ENCODE measurements around the gene KLK8. TPM values are rescaled to one million over a fixed set of nuclear protein-coding genes. Genes with fewer than 3 reads are reported as not detected.
"Not testable (repeated sequence)": the region's sequence is repeated elsewhere in the genome, so short reads cannot be mapped to it uniquely, and the experiment has no call there.

KLK8 gene
- total RNA-seq, 1 donor from 2014 or later: 1.3 TPM

DNA sequence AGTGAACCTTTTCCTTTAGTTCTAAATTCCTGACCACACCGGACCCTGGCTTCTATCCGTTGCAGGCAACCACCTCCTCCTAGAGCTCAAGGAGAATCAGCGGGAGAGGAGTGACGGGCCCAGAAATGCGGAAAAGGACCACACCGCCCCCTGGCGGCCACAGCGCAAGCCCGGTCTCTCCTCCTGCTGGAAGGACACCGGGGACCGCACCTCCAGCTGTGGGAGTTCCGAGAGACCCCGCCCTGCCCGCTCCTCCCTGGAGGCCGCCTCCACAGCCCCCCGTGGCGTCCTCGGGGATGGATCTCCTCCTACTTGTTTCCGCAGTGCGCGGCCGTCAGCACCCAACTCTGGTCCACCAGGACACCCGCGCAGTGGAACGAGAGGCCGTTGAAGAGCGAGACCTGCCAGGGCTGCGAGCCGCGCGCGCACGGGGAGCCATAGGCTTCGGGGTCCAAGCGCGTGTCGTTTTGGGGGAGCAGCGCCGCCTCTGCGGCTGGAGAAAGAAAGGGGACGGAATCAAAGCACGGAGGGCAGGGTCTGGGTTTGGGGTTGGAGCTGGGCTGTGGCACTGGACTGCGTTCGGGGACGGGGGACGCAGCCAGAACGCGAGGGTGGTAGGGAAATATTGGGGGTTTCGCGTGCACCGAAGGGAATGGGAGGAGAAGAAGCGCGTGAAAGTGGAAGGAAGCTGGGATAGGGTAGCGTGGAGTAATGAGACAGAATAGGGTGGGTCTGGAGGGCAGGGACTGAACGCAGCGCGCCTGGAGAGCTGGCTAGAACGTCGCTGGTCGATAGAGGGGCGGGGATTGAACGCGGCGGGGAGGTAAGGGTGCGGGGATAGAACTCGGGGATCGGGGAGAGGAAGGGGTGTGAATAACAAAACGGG, 15.6 kb upstream of the KLK8 start:
- DNase-seq: peak; percentile 62

DNA sequence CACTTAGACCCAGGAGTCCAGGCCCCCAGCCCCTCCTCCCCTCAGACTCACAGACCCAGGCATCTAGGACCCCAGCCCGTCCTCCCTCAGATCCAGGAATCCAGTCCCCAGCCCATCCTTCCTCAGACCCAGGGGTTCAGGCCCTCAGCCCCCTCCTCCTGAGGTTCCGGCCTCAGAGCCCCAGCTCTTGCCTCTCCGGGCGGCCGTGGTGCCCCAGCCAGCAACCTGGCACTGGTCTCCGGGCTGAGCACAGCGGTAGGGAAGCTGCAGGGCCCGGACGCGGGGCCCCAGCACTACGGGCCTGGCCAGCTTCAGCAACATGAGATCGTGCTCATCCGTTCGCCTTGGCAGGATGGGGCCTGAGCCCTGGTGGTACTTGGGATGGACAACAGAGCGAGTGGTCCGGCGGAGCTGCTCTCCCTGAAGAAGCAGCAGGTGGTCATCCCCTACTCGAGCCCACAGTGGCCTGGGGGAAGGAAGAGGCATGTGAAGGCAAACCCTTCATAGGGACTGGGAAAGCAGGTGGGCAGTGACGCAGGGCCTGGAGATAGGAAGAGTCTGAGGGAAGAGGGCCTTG, 14.4 kb upstream of the KLK8 start:
- DNase-seq: no peak

DNA sequence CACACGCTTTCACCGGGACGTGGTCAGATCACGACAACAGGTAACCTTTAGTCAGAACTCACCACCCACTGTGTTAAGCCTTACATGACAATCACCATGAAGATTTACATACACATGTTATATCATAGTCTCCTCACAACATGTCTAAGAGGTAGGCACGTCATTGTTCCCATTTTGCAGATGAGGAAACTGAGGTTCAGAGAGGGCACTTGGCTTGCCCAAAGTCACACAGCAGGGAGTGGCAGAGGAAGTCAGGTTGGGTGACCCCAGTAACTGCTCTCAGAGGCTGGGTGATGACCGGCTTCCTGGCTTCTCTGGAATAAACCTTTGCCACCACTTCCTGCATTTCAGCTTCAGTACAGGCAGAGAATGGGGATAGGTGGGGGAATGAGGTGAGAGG, 12.8 kb upstream of the KLK8 start:
- no peak for DNase-seq

DNA sequence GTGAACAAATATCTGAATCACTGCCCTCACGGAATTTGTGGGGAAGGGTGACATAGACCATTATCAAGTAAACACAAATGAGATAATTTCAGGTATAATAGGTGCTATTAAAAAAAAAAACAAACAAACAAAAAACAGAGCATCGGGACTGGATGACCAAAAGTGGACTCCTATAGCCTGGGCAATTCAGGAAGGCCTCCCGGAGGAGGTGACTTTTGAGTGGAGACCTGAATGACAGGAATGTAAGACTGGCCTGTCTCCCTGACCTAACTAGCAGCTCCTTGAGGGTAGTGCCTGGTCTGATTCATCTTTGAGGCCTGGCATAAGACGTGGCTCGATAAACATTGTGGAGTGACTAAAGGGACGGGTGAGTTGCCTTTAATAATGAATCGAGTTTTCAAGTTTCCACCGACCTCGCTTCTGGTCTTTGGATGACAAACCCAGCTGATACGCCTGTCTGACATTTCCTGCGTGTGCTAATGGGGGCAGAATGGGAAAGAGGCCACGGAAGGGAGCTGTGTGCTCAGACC, 11.3 kb upstream of the KLK8 start:
- DNase-seq: no peak

DNA sequence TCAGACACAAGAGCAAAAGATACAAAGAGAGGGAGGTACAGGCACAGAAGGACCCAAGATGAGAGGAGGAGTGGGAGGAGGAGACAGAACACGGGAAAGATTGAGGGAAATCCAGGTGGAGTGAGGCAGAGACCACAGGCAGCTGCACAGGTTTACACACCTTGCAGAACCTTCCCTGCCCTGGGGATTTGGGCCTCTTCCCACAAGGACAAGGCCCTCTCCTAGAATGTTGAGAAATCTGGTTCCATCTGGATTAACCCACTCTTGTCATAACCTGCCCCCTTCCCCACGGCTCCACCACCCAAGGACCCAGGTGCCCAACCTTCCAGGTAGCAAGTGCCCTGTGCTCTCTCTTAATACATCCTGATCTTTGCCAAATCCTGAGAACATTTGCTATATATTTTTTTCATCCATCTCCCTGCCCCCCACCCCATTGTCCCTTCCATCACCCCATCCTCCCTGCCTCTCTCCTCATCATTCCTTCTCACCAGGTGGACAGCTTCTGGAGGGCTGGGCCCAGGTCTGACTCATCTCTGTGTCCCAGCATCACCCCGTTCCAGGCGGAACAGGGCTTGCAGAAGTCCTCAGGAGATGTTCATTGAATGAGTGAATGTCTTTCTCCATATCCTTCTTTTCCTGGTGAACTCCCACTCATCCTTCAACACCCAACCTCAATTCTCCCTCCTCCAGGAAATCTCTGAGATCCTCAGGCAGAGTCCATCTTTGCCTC, 8.8 kb upstream of the KLK8 start:
- no peak for DNase-seq

DNA sequence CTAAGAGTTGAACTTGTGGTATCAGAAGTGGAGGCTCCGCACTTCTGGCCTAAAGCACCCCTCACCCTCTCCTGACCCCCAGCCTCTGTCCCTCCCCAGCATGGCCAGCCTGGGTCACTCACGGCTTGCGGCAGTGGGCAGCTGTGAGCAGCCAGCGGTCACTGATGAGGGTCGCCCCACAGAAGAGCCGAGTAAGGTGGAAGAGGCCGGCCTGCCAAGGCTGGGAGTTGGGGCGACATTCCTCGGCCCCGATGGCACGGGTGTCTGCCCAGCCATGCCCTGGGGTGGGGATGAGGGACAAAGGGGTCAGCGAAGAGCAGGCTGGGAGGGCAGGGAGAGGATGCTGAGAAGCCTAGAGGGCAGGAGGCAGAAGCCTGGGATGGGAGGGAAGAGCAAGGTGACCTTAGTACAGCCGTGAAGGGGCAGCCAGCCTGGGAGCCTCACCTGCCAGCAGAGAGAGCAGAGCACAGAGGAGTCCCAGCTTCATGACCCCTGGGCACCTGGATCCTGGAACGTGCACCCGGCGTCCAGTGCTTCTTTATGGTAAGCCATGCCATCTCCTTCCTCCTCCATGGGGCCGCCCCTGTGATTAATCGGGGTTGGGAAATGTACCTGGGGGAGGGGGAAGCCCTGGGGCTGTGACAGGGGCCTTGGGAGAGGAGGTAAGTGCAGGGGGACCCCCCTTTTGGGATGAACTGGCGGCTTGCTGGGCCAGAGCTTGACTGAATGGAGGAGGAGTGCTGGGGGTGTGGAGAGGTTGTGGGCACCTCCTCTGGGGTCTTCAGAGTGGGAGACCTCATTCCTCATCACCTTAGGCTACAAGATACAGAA, 7.9 kb upstream of the KLK8 start:
- DNase-seq: no peak

DNA sequence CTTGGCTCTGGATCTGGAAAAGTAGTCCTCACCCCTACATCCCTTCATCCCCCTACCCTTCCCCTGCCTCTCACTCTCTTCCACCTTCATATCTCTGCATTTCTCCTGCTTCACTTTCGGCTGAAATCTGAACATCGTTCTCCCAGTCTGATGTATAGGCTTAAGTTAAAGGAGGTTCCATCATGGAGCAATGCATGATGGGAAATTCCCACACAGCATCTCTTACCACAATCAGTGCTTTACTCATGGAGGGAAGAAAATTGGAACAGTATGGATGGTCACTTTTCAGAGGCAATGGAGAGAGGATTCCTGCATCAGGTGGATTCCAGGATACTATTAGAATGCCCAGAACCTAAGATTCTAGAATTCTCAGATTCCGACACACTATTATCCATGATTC, 6.1 kb upstream of the KLK8 start:
- DNase-seq: no peak

DNA sequence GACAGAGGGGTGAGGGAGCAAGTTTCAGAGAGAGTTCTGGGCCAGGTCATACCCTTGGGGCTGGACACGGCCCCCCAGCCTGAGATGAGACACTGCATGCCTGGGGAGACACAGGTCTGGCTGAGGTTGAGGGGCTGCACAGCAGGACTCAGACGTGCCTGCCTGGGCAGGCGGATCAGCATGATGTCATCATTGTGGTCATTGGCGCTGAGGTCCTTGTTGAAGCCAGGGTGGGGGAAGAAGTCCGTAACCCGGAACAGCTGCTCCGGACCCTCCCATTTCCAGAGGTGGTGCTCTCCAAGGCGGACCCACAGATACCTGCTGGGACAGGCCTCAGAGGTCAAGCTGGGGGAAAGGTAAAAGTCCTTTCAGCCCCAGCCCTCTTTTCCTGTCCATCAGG, 5.0 kb upstream of the KLK8 start:
- no peak for DNase-seq

DNA sequence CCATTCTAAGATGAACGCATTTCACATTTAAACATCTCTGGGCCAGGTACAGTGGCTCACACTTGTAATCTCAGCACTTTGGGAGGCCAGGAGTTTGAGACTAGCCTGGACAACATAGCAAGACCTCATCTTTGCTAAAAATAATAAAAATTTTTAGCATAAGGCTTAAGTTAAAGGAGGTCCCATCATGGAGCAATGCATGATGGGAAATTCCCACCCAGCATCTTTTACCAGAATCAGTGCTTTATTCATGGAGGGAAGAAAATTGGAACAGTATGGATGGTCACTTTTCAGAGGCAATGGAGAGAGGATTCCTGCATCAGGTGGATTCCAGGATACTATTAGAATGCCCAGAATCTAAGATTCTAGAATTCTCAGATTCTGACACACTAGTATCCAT, 3.8 kb upstream of the KLK8 start:
- no peak for DNase-seq

DNA sequence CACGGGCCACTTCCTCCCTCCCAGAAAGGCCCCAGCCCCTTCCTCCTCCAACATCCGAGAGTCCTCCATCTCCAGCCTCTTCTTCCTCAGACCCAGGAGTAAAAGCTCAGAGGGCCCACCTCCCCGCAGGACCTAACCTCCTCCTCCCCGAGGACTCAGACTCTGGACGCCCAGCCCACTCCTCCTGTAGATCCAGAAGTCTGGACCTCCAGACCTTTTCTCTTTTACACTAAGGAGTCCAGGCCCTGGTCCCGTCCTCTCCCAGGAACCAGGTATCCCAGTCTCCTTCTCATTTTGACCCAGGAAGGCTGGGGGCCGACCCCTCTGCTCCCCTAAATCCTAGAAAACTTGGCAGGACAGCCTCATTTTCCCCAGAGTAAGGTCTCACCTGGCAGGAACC, 1.9 kb upstream of the KLK8 start:
- no peak for DNase-seq

DNA sequence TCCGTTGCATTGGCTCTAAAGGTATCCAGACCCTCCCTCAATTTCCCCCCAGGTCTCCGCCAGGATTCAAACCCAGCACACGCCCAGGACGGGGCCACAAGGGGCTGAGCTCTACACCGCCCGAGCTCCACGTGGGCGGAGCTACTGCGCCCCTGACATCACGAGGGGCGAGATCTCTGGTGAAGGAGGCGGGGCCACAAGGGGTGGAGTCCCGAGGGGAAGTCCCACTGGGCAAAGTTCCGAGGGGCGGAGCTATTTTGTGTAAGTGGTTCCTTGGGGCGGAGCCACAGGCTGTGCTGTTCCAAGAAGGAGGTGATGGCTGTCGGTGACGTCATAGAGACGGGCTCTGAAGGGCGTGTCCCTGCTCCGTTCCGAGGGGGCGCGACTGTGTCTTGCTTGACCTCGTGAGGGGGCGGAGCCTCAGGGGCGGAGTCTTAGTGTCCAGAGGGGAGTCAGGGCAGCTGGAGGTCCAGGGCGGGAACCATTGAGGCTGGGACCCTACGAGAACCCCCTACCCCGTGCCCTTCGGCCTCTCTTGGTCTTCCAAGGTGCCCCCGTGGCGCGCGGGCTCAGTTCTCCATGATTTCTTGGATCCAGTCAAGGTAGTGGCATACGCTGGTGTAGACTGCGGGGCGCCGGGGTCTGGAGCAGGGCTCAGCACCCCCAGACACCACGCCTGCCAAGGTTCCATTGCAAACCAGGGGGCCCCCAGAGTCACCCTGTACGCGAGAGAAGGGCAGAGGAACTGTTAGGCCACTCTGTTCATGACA, 1.3 kb upstream of the KLK8 start:
- peak; percentile 17 for DNase-seq

DNA sequence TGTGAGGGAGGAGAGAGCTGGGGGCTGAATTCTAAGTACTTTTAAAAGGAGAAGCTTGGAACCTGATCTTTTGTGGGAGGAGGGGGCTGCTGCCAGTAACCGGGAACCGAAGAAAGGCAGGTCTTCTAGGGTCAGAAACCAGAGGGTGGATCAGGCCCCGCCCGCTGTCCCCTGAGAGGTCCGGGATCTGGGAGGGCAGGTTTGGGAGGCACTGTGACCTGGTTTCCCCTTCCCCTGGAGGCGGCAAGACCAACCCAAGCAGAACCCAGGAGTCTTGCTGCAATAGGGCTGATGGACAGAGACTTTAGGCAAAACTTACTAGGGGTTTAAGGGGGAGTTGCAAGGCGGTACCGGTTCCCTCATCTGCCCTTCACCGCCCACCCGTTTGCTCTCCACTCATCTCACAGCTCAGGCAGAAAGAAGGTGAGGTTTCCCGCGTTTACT, 707 bp upstream of the KLK8 start:
- no peak for DNase-seq

DNA sequence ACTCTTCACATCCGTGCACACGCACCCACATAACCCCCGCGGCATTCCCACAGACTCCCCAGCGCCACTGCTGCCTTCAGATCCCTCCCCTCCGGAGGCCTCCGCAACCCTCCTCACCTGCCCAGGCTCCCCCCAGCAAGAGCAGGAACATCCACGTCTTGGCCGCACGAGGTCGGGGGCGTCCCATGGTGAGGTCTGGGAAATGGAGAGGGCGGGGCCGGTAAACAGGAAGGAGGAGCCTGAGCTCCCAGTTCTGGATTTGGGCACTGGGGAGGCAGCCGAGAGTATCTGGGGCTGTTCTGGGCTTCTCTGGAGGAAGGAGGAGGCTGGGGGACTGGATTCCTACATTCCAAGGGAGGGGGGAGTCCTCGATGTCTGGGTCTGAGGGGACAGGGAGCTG, 423 bp downstream of the KLK8 start:
- no peak for DNase-seq

DNA sequence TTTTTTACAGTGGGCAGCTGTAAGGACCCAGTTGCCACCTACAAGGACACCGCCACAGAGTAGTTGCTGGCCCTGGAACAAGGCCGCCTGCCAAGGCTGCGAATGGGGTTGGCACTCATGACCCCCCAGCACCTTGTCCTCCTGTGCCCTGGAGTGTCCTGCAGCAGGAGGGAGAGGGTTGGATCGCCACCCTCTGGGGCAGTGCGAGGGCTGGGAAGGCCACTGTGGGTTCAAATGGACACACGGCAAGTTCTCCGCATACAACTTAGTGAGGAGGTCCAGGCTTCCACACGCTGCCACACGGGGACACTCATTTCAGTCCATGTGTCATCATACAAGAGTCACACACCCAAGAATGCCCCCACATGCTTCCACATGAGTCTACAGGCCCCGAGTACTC, 978 bp downstream of the KLK8 start:
- no peak for DNase-seq

DNA sequence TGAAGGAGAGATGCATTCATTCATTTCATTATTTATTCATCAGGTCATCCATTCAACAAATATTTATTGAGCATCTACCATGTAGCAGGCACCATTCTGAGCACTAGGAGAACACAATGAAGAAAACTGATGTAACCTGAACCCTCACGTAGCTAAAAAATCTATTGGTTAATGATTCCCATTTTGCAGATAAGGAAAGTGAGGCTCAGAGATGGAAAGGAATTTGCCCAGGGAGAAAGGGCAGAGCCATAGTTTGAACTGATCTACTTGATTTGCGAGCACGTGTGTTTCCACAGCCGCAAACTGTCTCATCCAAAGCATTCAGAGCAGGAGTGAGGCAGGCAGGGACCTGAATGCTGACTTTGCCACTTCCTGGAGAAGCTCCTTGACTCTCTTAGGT, 2.7 kb downstream of the KLK8 start:
- DNase-seq: no peak

DNA sequence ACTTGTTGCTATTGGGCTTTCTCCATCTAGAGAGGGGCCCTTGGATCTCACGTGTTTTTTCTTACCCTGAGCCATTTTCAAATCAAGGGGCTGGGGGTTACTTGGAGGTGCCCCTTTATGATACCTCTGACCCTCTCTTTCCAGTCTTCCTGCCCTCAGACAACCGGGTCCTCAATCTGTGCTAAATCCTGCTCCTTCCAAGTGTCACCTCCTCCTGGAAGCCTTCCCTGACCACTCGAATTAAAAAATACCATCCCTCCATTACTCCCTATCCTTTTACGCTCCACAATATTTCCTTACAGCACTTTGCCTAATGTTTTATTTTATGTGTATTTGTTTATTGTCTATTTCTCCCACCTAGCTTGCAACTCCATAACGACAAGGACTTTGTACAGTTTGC, 3.3 kb downstream of the KLK8 start:
- no peak for DNase-seq

DNA sequence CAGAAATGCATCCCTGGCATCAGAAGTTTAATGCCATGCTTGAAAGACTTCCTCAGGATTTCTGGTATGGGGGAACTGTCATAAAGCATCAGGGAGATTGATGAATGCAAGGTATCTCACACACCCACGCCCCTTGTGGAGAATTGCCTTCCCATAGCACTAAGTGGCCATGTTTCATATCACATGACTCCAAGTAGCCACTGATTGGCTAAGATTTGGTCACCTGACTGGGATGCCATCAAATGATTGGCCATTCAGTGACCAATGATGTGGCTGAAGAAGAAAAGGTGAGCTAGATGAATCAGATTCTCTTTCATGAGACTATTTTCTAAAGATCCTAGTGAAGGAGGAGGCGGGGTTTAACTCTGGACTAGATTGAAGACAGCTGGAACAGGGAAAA, 7.3 kb downstream of the KLK8 start:
- DNase-seq: no peak

DNA sequence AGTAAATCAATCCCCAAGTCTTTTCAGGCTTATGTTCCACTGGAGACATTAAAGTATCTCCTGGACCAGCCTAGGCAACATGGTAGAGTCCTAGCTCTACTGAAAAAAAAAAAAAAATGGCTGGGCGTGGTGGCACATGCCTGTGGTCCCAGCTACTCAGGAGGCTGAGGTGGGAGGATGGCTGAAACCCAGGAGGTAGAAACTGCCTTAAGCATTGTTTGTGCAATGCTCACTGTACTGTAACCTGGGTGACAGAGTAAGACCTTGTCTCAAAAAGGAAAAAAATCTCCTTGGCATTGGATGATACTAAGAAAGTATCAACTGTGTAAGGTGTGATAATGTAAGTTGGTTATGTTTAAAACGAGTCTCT, 8.8 kb downstream of the KLK8 start:
- DNase-seq: no peak

DNA sequence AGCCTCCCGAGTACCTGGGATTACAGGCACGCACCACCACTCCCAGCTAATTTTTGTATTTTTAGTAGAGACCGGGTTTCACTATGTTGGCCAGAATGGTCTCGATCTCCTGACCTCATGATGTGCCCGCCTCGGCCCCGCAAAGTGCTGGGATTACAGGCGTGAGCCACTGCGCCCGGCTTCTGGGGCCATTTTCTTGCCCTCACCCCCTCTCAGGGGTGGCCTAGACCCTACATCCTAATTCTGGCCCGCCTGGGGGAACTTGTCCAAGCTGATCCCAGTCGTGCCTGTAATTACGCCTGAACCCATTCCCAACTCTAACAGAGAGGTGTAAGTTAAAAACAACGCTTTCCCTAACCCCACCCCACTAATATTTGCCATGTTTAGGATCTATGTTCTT, 17.0 kb downstream of the KLK8 start:
- DNase-seq: not testable (repeated sequence)

DNA sequence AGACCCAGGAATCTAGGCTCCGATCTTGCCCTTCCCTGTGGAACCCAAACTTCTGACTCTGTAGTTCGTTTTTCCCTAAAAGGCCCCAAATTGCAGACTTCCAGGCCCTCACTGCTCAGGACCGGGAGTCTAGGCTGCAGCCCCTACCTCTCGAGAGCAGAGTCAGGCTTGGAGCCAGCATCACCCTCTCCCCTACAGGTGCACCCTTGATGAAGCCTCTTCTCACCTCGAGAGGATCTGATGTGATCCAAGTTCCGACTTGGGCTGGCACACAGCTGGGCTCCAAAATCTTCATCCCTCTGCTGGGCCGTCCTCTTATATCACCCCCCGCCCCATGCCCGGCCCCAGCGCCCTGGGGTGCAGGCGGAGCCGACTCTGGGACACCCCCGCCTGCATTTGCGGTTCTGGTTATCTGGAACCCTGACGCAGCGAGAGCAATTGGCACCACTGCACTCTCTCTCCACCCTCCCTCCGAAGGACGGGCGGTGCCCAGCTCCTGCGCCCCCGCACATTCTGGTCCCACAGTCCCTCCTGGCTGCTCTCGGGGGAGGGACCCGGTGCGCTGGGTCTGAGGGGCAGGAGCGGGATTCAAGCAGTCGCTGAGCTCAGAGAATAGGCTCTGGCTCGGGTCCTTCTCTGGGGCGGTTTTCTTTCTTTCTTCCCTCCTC, 17.6 kb downstream of the KLK8 start, which contains the start of gene KLK7:
Gene KLK7, minus strand, starts transcription at position 293 of the 668 bp plus-strand sequence. CDS start 1,518 bp downstream, outside the sequence.
- no peak for DNase-seq

DNA sequence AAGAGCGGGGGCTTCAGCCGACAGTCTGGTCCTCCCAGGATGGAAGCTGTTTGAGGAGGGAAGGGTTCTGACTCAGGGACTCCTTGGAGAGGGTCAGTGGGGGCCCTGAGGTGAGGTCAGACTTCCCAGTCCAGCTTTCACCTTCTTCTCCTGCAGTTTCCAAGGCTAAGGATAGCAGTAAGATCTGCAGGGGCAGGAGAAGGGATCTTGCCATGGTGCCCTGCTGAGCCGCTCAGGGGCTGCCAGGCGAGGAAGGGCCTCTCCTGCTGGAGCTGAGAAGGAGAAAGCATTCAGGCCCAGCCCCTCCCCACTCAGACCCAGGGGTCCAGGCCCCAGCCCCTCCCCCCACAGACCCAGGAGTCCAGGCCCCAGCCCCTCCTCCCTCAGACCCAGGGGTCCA, 19.2 kb downstream of the KLK8 start:
- DNase-seq: no peak
